Spleen (tissue), 11 donors: Measurements from ENCODE around the gene SDS. TPM values are rescaled to one million over a fixed set of nuclear protein-coding genes. Genes with fewer than 3 reads are reported as not detected.

Experiments
- DNase-seq: peaks from one replicate; pipeline ENCODE4 v3.0.0-alpha.2; 2020
- H3K27ac ChIP-seq, 8 donors: fragments of 200-600 bp; sonication (generic) in 7 of 8; 1 replicate in 4 of 8; 2 replicates in 4 of 8; pipeline versions ENCODE4 v1.5.0 to v1.8.0; 2016 to 2021; ENCODE audit warnings: inconsistent platforms in 4 of 8, mild to moderate bottlenecking in 4 of 8, moderate library complexity in 1 of 8
- H3K27me3 ChIP-seq, 7 donors: fragments of 200-600 bp; sonication (generic) in 6 of 7; replicated peaks in 1 of 7; 1 replicate in 4 of 7; 2 replicates in 3 of 7; pipeline versions ENCODE4 v1.5.0 to v1.8.0; 2016 to 2021; ENCODE audit warnings: inconsistent platforms in 3 of 7, mild to moderate bottlenecking in 1 of 7
- H3K36me3 ChIP-seq, 6 donors: fragments of 200-600 bp; sonication (generic) in 5 of 6; 1 replicate in 4 of 6; 2 replicates in 2 of 6; pipeline versions ENCODE4 v1.5.0 to v1.8.0; 2016 to 2021; ENCODE audit warnings: inconsistent platforms in 2 of 6
- H3K4me1 ChIP-seq, 6 donors: fragments of 200-600 bp; sonication (generic) in 5 of 6; 1 replicate in 3 of 6; 2 replicates in 3 of 6; pipeline versions ENCODE4 v1.5.0 to v1.8.0; 2016 to 2021; ENCODE audit warnings: inconsistent platforms in 3 of 6
- H3K4me3 ChIP-seq, 8 donors: fragments of 200-600 bp; sonication (generic) in 7 of 8; 1 replicate in 4 of 8; 2 replicates in 4 of 8; pipeline versions ENCODE4 v1.5.0 to v1.8.0; 2016 to 2021; ENCODE audit warnings: inconsistent platforms in 4 of 8, mild to moderate bottlenecking in 4 of 8, moderate library complexity in 2 of 8
- H3K9me3 ChIP-seq, 8 donors: fragments of 200-600 bp; sonication (generic) in 7 of 8; 1 replicate in 4 of 8; 2 replicates in 4 of 8; pipeline versions ENCODE4 v1.5.0 to v1.8.0; 2016 to 2021; ENCODE audit warnings: inconsistent platforms in 4 of 8
- CTCF ChIP-seq, 11 experiments: fragments of 200-600 bp in 7 of 11; fragments of 450-650 bp in 4 of 11; sonication (generic) in 4 of 11; IDR thresholded peaks in 8 of 11; conservative IDR thresholded peaks in 3 of 11; 1 replicate in 7 of 11; 2 replicates in 4 of 11; pipeline versions ENCODE4 v1.4.0 to v1.8.0; 2016 to 2021; ENCODE audit warnings: antibody characterized with exemption in 11 of 11, inconsistent platforms in 4 of 11, mild to moderate bottlenecking in 1 of 11
- POLR2A ChIP-seq, 3 donors: fragments of 450-650 bp; IDR thresholded peaks; one replicate each; pipeline ENCODE4 v1.5.1; 2017; ENCODE audit warnings: antibody characterized with exemption in 3 of 3, mild to moderate bottlenecking in 1 of 3
- POLR2AphosphoS5 ChIP-seq, 3 donors: sonication (generic); formaldehyde crosslinking; IDR thresholded peaks; one replicate each; pipeline ENCODE4 v1.5.1; 2017; ENCODE audit warnings: antibody characterized with exemption in 3 of 3
- WGBS, 5 donors: extraction: QIAGEN DNeasy Blood & Tissue Kit in 3 of 5; methylation state at CpG; one replicate each; pipeline versions ENCODE4 v1.1.5 to v1.1.7; 2013 to 2018; 5-methylcytosine and 5-hydroxymethylcytosine counted together
- intact Hi-C: fragments of 100-400 bp; cut with DNase I; formaldehyde crosslinking; loops from one replicate; pipeline ENCODE4 v1.15.0; 2023; ENCODE audit warnings: low total_unique reads
- polyA plus RNA-seq, 3 donors: library from polyadenylated mRNA; stranded (reverse); fragments of 200-250 nt; gene quantifications; one replicate each; pipeline ENCODE4 v1.2.1, GENCODE V29; 2013
- total RNA-seq, 7 donors: library from RNA; depleted of rRNA in 3 of 7; stranded (reverse); fragments of >200 nt in 3 of 7; fragmentation: NEBNext Ultra II Directional in 4 of 7; extraction: Animal tissue kit (Norgen Biotek cat#: 25700) in 4 of 7; gene quantifications; one replicate each; pipeline versions ENCODE4 v1.1.0 to v1.2.1, GENCODE V29; 2016 to 2021
- donor health status: healthy with polysubstance abuse.
- donor health status: DM: no; HTN: no; CAD: no; lungs with moderate emphysema.
- donor health status: DM: no; HTN: no; CAD: no.
- donor health status: Bipolar disorder and iron deficiency.
- donor health status: healthy.
- donor health status: DM: no; HTN: no; CAD: no.
- donor health status: DM: yes; HTN: yes; CAD: no.

SDS gene
- total and polyA plus RNA-seq, 10 donors, result 0.61 to 3.5 (median 1.2) TPM; not detected in 1

DNA sequence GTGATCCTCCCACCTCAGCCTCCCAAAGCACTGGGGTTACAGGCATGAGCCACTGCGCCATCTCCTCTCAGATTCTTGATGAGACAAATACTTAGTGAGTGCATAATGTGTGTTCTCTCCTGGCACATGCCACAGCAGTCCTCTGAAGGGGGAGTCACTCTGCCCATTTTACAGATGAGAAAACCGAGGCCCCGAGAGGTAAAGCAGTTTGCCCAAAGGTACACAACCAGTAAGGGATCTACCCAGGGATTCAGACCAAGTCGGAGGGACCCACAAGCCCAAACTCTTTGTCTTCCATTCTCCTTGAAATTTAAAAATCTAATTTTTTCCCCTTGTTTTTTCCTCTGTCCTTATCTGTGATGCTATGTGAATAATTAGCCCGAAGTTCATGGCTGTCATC is 39.0 kb downstream of the SDS start:
- peaks cover 0 to 19% (median 6%) of the 10 kb centered on the region in 6 donors for H3K4me1 ChIP-seq
- H3K27me3 ChIP-seq, result no peaks in the 10 kb centered on the region
- peaks cover 0 to 34% (median 1%) of the 10 kb centered on the region in 6 donors for H3K36me3 ChIP-seq
- TF ChIP-seq POLR2A (IDR thresholded peaks at IDR 0.05), result no peak
- TF ChIP-seq CTCF (IDR thresholded peaks at IDR 0.05 in 8 of 11, conservative IDR thresholded peaks at IDR 0.05 in 3 of 11), result no peak
- no peak for TF ChIP-seq POLR2AphosphoS5 (IDR thresholded peaks at IDR 0.05)
- intact Hi-C loops, result no loop called here
- WGBS, 5 donors, result 90 to 99% (median 95%) methylated on average over 5 of the region's 5 CpGs
- H3K4me3 ChIP-seq, result no peak overlapping the region
- no peaks in the 10 kb centered on the region for H3K9me3 ChIP-seq
- H3K27ac ChIP-seq, result no peak overlapping the region
- DNase-seq, result no peak

GRCh38 chr12:113361574-113362370 is 41.9 kb downstream of the SDS start:
- WGBS, 5 donors, result 51 to 80% (median 64%) methylated on average over 12 of the region's 12 CpGs
- H3K27me3 ChIP-seq, result no peaks in the 10 kb centered on the region
- intact Hi-C loops, result no loop called here
- H3K4me1 ChIP-seq, result peaks cover 12 to 43% (median 24%) of the 10 kb centered on the region in 6 donors
- peaks cover 0 to 19% (median 0%) of the 10 kb centered on the region in 6 donors for H3K36me3 ChIP-seq
- H3K27ac ChIP-seq, result peak overlapping the region in 1 of 8 donors; percentile 46
- TF ChIP-seq POLR2AphosphoS5 (IDR thresholded peaks at IDR 0.05), result no peak
- TF ChIP-seq CTCF (IDR thresholded peaks at IDR 0.05 in 8 of 11, conservative IDR thresholded peaks at IDR 0.05 in 3 of 11), result no peak
- TF ChIP-seq POLR2A (IDR thresholded peaks at IDR 0.05), result no peak
- no peak overlapping the region for H3K4me3 ChIP-seq
- DNase-seq, result no peak
- no peaks in the 10 kb centered on the region for H3K9me3 ChIP-seq

GRCh38 chr12:113359939-113360748 is 43.5 kb downstream of the SDS start:
- 61 to 78% (median 67%) methylated on average over 9 of the region's 9 CpGs for WGBS, 5 donors
- Histone ChIP-seq H3K9me3 (no peaks in the 10 kb centered on the region), H3K4me1 (peaks cover 12 to 46% (median 25%) of the 10 kb centered on the region in 6 donors), H3K36me3 (peaks cover 0 to 14% (median 0%) of the 10 kb centered on the region in 6 donors), H3K27ac (peak overlapping the region in 4 of 8 donors; percentile 87 to 92 (median 90)), H3K27me3 (no peaks in the 10 kb centered on the region), H3K4me3 (peak overlapping the region in 2 of 8 donors; percentile 80 to 94)
- TF ChIP-seq POLR2AphosphoS5 (IDR thresholded peaks at IDR 0.05) (no peak), POLR2A (IDR thresholded peaks at IDR 0.05) (no peak), CTCF (IDR thresholded peaks at IDR 0.05 in 8 of 11, conservative IDR thresholded peaks at IDR 0.05 in 3 of 11) (no peak)
- intact Hi-C loops, result no loop called here
- DNase-seq, result no peak
